NCI-H2107 (cell line): ENCODE measurements around the gene CHAC1.
"Not testable (repeated sequence)": the region's sequence is repeated elsewhere in the genome, so short reads cannot be mapped to it uniquely, and the experiment has no call there.

Source experiments
- DNase-seq: peaks from one replicate; lab custom pipeline; 2025; lab: John Stamatoyannopoulos, UW

CHAC1 gene

GRCh38 chr15:40937762-40938535, 15.3 kb upstream of the CHAC1 start:
- DNase-seq = no peak

DNA sequence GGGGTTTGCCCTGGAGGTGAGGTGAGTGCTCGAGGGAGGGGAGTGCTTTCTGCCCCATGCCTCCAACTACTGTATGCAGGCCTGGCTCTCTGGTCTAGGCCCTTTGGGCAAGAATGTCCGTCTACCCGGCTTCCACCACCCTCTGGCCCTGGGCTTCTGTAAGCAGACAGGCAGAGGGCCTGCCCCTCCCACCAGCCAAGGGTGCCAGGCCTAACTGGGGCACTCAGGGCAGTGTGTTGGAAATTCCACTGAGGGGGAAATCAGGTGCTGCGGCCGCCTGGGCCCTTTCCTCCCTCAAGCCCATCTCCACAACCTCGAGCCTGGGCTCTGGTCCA, 14.8 kb upstream of the CHAC1 start:
- DNase-seq = no peak

GRCh38 chr15:40940296-40940801, 12.9 kb upstream of the CHAC1 start:
- no peak for DNase-seq

DNA sequence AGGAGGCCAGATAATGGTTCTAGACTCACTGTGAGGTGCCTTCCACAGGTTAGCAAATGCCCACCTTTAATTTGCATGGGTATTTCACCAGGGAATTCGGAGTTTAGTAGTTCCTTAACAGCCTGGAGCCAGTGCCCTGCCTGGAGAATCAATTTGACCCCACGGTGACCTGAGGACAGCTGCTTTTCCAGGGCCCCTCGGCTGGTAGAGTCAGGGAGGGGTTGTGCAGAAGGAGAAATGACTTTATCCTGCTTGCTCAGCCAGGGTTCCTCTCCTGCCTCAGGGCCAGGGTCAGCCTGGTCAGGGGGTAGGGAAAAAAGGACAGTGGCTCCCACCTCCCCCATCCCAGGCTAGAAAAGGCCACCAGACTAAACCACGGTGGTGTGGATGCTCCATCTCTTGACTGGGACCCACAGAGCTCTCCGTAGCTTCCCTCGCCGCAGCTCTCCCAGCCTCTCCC, 12.2 kb upstream of the CHAC1 start:
- DNase-seq = no peak

DNA sequence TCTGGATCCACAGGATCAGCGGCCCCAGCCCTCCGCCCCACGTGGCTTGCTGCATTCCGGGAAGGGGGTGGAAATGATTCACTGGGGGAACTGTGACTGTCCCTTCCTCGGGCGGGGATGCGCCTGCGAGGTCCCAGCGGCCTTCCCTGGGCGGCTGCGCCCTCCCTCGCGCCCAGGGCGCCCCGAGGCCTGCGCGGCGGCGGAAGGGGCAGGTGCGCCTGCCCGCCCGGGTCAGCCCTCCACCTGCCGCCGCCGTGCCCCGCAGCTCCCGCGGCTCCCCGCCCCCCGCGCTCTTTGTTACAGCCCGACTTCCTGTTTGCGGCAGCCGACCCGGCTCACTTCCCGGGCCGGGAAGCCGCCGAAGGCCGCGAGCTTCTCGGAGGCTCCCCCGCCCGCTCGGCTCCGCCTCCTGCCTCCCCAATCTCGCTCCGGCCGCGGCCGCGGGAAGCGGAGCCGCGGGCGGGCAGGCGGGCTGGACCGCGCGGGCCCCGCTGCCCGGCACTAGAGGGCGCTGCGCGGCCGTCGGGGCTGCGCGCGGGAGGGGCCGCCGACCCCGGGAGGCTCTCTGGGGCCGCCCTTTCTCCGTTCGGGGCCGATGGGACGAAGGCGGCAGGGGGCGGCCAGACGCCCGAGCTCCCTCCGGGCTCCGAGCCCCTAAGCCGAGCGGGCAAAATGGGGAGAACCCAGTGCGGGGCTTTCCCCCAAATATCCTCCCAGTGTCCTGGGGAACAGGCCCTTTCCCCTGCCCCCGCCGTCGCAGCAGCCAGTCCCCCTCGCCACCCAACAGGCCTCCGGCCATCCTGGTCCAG, 11.5 kb upstream of the CHAC1 start:
- DNase-seq = no peak

- no peak for DNase-seq
Observed at GRCh38 chr15:40942337-40942854, 10.9 kb upstream of the CHAC1 start.

DNA sequence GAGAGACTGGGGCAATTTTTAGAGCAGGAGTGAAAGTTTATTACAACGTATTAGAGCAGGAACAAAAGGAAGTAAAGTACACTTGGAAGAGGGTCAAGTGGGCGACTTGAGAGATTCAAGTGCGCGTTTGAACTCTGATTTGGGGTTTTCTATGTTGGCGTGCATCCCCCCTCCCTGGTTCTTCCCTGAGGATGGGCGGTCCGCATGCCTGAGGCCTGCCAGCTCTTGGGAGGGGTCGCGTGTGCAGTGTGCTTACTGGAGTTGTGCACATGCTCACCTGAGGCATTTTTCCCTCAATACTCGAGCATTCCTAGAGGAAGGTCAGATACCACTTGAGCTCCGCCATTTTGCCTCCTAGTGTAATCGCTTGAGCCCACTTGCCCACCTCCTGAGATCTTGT, 10.4 kb upstream of the CHAC1 start:
- DNase-seq = no peak

GRCh38 chr15:40943764-40944365, 9.4 kb upstream of the CHAC1 start:
- DNase-seq = no peak

DNA sequence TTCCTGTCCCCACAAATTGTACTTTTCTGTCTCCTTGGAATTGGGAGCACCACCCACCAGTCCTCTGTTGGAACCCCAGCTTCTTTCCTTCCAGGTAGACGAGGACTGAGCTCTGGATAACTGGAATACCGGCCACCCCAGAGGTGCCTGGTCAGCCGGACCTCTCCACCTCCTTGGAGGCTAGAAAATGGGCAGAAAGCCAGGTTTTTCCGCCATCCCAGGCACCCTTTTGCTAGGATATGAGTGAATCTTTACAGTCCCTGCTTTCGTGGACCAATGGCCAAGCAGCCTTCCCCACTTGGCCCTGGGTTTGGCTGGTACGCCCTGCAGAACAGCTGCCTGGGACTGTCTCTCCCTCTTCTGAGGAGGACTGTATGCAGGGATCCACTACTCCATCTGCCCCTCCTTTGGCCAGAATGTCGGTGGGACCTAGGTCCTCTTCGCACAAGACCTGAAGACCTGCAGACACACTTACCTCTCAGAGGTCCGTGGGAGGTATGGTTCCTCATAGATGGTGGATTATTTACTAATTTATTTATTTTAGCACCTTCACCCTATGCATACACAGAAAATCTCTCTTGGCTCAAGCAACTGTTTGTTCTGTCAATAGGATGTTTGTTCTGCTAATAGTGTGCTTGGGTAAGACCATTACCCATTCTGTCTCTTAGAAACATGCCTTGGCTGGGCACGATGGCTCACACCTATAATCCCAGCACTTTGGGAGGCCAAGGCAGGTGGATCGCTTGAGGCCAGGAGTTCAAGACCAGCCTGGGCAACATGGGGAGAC, 8.6 kb upstream of the CHAC1 start:
- DNase-seq = no peak

DNA sequence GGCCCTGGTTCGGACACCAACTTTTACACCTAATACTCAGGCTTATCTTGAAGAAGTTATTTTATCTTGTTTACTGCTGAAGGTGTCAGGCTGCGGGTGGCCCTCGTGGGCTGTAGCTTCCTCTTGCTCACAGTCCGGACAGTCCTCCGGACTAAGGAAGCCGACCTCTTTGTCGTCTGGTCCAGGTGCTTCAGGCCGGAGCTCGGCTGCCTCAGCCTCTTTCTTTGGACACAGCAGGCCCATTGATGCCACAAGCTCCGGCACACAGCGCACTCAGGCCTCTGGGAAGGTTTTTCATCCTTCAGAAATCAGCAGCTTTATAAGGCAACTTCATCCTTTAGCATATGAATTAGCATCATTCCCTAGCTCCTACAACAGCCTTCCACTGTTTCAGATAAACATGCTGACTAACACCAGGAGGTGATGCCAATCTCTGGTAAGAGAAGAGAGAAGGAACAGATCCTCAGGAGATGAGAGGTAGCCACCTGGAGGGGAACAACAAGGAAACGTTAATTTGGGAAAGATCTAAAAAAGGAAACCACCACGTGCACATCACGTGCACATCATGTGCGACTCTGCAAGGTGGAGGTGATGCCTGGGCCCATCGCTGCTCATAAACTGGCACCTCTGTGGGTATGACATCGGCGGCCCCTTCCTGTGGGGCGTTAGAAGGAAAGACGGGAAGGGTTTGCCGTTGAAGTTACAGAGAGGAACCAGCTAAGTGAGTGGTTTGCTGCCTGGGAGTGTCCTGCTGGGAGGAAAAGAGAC, 4.4 kb upstream of the CHAC1 start:
- no peak for DNase-seq

- DNase-seq = no peak
Observed at GRCh38 chr15:40949756-40950207, 3.5 kb upstream of the CHAC1 start.

GRCh38 chr15:40951764-40952163, 1.5 kb upstream of the CHAC1 start:
- no peak for DNase-seq

GRCh38 chr15:40952301-40952900, 870 bp upstream of the CHAC1 start:
- no peak for DNase-seq

GRCh38 chr15:40953713-40954074, 423 bp downstream of the CHAC1 start:
- no peak for DNase-seq

DNA sequence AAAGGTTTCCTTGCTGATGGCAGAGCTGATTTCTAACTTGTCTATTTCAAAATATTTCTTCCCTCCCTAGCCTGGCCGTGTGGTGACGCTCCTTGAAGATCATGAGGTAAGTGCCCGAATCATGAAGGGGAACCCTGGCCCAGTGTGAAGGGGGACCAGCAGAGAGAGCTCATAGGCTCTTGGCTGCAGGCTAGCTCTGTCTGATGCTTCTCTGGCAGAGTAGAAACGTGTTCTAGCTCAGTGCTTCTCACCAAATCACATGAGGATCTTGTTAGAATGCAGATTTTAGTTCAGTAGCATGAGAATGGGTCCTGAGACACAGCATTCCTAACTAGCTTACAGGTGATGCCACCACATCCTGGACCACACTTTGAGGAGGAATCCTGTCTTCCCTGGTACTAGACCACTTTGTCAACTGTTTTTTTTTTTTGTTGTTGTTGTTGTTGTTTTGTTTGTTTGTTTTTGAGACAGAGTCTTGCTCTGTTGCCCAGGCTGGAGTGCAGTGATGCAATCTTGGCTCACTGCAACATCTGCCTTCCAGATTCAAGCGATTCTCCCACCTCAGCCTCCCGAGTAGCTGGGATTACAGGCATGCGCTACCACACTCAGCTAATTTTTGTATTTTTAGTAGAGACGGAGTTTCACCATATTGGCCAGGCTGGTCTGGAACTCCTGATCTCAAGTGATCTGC, 1.0 kb downstream of the CHAC1 start:
- DNase-seq = not testable (repeated sequence)

DNA sequence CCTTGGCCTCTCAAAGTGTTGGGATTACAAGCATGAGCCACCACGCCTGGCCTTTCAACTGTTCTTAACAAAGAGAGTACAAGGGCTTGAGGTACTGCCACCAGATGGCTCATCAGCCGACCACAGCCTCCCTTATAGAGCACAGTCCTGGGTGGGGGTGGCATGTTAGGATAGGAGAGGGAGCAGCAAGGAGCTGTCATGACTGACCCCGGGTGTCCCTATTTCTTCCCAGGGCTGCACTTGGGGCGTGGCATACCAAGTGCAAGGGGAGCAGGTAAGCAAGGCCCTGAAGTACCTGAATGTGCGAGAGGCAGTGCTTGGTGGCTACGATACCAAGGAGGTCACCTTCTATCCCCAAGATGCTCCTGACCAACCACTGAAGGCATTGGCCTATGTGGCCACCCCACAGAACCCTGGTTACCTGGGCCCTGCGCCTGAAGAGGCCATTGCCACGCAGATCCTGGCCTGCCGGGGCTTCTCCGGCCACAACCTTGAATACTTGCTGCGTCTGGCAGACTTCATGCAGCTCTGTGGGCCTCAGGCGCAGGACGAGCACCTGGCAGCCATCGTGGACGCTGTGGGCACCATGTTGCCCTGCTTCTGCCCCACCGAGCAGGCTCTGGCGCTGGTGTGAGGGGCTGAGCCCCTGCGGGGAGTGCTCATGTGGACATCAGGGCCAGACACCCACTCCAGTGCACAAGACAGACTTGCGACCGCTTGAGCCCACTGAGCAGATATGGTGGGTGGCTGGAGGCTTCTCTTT, 2.1 kb downstream of the CHAC1 start:
- DNase-seq = no peak

- DNase-seq = no peak
Observed at GRCh38 chr15:40955930-40956540, 2.8 kb downstream of the CHAC1 start.

- DNase-seq = no peak
Observed at GRCh38 chr15:40956541-40956982, 3.3 kb downstream of the CHAC1 start.
